Thoracic aorta (tissue), 2 donors: ENCODE measurements around the gene SSH3. TPM values are rescaled to one million over a fixed set of nuclear protein-coding genes. Genes with fewer than 3 reads are reported as not detected.

Experiments
- ATAC-seq: fragments of 150-250 bp; one replicate; pipeline ENCODE4 v1.8.0; 2017; ENCODE audit warnings: low read depth; ENCODE audit not compliant: insufficient number of reproducible peaks, low FRiP score
- DNase-seq: peaks from one replicate; pipeline ENCODE4 v3.0.0-alpha.2; 2020; ENCODE audit warnings: low spot score
- H3K27ac ChIP-seq, 2 donors: fragments of 200-600 bp; sonication (generic); 1 replicate in 1 of 2; 2 replicates in 1 of 2; pipeline ENCODE4 v1.5.1; 2016; ENCODE audit warnings: mild to moderate bottlenecking in 2 of 2, moderate library complexity in 2 of 2
- H3K27me3 ChIP-seq: fragments of 200-600 bp; sonication (generic); replicated peaks from 2 replicates; pipeline ENCODE4 v1.6.0; 2016; ENCODE audit warnings: mild to moderate bottlenecking; ENCODE audit not compliant: insufficient read depth
- H3K36me3 ChIP-seq: fragments of 200-600 bp; sonication (generic); one replicate; pipeline ENCODE4 v1.5.1; 2016
- H3K4me1 ChIP-seq, 2 donors: fragments of 200-600 bp; sonication (generic); 1 replicate in 1 of 2; 2 replicates in 1 of 2; pipeline versions ENCODE4 v1.5.1 to v1.6.0; 2016; ENCODE audit warnings: low read depth in 2 of 2, mild to moderate bottlenecking in 1 of 2; ENCODE audit not compliant: control insufficient read depth in 1 of 2
- H3K4me3 ChIP-seq: fragments of 200-600 bp; sonication (generic); 2 replicates; pipeline ENCODE4 v1.5.1; 2016; ENCODE audit warnings: mild to moderate bottlenecking
- H3K9me3 ChIP-seq: fragments of 200-600 bp; sonication (generic); 2 replicates; pipeline ENCODE4 v1.5.1; 2016
- total RNA-seq, 2 donors: library from RNA; depleted of rRNA; stranded (reverse); fragments of >200 nt; gene quantifications; one replicate each; pipeline versions ENCODE4 v1.1.0 to v1.2.3, GENCODE V29; 2016
- TF ChIP-seq, protein P1 (sequence below): fragments of 200-600 bp; sonication (generic); IDR thresholded peaks from one replicate; pipeline ENCODE4 v1.5.1; 2019; ENCODE audit warnings: antibody characterized with exemption

The SSH3 gene
- total RNA-seq, 2 donors from 2014 or later, result 39.4 to 59.0 TPM

DNA sequence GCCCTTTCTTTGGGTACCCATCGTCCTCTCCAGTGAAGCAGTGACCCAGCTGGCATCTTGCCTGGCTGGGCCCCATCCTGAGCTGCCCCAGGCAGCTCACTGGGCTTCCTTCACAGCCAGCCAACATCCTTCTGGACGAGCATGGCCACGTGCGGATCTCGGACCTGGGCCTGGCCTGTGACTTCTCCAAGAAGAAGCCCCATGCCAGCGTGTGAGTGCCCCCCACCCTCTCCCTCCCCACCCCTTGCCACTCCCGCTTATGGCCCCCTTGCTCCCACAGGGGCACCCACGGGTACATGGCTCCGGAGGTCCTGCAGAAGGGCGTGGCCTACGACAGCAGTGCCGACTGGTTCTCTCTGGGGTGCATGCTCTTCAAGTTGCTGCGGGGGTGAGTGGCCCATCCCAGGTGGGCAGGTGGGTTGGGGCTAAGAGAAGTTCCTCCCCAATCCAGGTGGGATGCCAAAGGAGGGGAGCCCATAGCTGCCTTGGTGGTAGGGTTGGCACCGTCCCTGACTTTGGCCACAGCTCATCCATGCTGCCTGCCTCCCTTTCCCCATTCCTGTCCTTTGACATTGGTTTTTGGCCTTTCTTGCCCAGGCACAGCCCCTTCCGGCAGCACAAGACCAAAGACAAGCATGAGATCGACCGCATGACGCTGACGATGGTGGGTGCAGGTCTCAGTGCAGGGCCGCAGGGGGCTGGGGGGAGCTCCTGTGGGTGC is 21.0 kb upstream of the SSH3 start:
- Histone ChIP-seq H3K27ac (peak overlapping the region in 1 of 2 donors; percentile 43), H3K36me3 (peaks cover 75% of the 10 kb centered on the region), H3K9me3 (no peaks in the 10 kb centered on the region), H3K4me1 (peaks cover 13 to 30% of the 10 kb centered on the region in 2 donors), H3K4me3 (no peak overlapping the region), H3K27me3 (no peaks in the 10 kb centered on the region)
- TF ChIP-seq, protein P1, sequence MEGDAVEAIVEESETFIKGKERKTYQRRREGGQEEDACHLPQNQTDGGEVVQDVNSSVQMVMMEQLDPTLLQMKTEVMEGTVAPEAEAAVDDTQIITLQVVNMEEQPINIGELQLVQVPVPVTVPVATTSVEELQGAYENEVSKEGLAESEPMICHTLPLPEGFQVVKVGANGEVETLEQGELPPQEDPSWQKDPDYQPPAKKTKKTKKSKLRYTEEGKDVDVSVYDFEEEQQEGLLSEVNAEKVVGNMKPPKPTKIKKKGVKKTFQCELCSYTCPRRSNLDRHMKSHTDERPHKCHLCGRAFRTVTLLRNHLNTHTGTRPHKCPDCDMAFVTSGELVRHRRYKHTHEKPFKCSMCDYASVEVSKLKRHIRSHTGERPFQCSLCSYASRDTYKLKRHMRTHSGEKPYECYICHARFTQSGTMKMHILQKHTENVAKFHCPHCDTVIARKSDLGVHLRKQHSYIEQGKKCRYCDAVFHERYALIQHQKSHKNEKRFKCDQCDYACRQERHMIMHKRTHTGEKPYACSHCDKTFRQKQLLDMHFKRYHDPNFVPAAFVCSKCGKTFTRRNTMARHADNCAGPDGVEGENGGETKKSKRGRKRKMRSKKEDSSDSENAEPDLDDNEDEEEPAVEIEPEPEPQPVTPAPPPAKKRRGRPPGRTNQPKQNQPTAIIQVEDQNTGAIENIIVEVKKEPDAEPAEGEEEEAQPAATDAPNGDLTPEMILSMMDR, result no peak
- no peak for ATAC-seq
- no peak for DNase-seq

DNA sequence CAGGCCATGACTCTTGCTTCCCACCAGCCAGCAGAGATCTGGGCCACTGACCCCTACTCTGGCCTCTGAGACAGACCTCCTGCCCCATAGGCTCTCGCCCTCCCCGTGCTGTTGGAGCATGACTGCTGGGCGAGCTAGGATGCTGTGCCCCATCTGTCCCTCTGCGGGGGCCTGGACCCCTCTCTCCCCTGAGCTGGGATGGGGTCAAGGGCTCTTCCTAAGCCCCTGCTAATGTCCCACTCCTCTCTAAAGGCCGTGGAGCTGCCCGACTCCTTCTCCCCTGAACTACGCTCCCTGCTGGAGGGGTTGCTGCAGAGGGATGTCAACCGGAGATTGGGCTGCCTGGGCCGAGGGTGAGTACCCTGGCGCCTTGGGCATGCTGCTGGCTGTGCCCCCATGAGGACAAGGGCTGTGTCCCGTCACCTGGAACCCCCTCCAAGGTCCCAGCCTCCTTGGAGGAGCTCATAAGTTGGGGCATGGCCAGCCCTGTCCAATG is 20.4 kb upstream of the SSH3 start:
- no peak for DNase-seq
- H3K27me3 ChIP-seq, result no peaks in the 10 kb centered on the region
- peaks cover 15 to 30% of the 10 kb centered on the region in 2 donors for H3K4me1 ChIP-seq
- TF ChIP-seq, protein P1, result no peak
- peaks cover 75% of the 10 kb centered on the region for H3K36me3 ChIP-seq
- ATAC-seq, result no peak
- H3K27ac ChIP-seq, result peak overlapping the region in 1 of 2 donors; percentile 43
- H3K4me3 ChIP-seq, result no peak overlapping the region
- no peaks in the 10 kb centered on the region for H3K9me3 ChIP-seq

DNA sequence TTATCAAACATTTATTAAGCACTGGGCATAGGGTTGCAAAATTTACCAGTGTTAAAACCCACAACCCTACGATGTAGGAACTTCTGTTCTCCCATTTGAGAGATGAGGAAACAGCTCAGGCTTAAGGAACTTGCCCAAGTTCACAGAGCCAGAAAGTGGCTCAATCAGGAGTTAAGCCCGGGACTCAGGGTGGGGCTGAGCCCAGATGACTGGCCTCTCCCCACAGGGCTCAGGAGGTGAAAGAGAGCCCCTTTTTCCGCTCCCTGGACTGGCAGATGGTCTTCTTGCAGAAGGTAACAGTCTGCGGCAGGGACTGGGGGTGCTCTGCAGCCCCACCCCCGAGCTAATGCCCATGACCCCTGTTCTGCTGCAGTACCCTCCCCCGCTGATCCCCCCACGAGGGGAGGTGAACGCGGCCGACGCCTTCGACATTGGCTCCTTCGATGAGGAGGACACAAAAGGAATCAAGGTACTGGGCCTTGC is 19.8 kb upstream of the SSH3 start:
- TF ChIP-seq, protein P1, result no peak
- Histone ChIP-seq H3K4me1 (peaks cover 11 to 30% of the 10 kb centered on the region in 2 donors), H3K27ac (no peak overlapping the region), H3K27me3 (no peaks in the 10 kb centered on the region), H3K4me3 (no peak overlapping the region), H3K36me3 (peaks cover 75% of the 10 kb centered on the region), H3K9me3 (no peaks in the 10 kb centered on the region)
- no peak for DNase-seq
- ATAC-seq, result no peak

DNA sequence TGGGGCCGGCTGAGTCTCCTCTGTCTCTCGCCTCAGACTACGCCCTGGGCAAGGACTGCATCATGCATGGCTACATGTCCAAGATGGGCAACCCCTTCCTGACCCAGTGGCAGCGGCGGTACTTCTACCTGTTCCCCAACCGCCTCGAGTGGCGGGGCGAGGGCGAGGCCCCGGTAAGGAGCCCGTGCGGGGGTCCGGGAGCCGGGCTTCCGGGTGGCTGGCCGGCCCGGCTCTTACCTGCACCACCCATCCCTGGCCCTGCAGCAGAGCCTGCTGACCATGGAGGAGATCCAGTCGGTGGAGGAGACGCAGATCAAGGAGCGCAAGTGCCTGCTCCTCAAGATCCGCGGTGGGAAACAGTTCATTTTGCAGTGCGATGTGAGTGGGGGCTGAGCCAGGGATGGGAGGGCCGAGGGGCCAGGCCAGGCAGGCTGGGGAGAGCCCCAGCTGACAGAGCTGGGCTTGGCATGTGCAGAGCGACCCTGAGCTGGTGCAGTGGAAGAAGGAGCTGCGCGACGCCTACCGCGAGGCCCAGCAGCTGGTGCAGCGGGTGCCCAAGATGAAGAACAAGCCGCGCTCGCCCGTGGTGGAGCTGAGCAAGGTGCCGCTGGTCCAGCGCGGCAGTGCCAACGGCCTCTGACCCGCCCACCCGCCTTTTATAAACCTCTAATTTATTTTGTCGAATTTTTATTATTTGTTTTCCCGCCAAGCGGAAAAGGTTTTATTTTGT is 18.4 kb upstream of the SSH3 start:
- TF ChIP-seq, protein P1, result no peak
- ATAC-seq (no peak), DNase-seq (no peak)
- H3K4me3 ChIP-seq, result no peak overlapping the region
- peak overlapping the region in 1 of 2 donors; percentile 26 for H3K27ac ChIP-seq
- peaks cover 12 to 27% of the 10 kb centered on the region in 2 donors for H3K4me1 ChIP-seq
- H3K27me3 ChIP-seq, result no peaks in the 10 kb centered on the region
- H3K36me3 ChIP-seq, result peaks cover 63% of the 10 kb centered on the region
- H3K9me3 ChIP-seq, result no peaks in the 10 kb centered on the region
